Measurements from ENCODE around the gene RANGRF.

- TF ChIP-seq CTCF (IDR thresholded peaks at IDR 0.05) (no peak), POLR2A (IDR thresholded peaks at IDR 0.05) (no peak)
These were observed 38.8 kb downstream of the RANGRF start for GRCh38 chr17:8327303-8327649.

Data from lower leg skin (tissue), 3 donors.